HFF-Myc (cell line): ENCODE results near the gene CLP1.
"Not testable (repeated sequence)": the region's sequence is repeated elsewhere in the genome, so short reads cannot be mapped to it uniquely, and the experiment has no call there.

ENCODE experiments used
- DNase-seq: peaks from one replicate; pipeline ENCODE4 v3.0.0-alpha.2; 2011; ENCODE audit warnings: low read depth; ENCODE audit errors: extremely low read depth
- H3K4me3 ChIP-seq: replicated peaks from 2 replicates; pipeline ENCODE4 v1.5.1; 2011; ENCODE audit warnings: low read depth, mild to moderate bottlenecking, control low read depth, low read length
- CTCF ChIP-seq: IDR thresholded peaks from 2 replicates; pipeline ENCODE4 v1.5.1; 2012; ENCODE audit warnings: mild to moderate bottlenecking, low read depth, low read length, control low read depth; ENCODE audit errors: missing control alignments

The CLP1 gene

GRCh38 chr11:57698843-57699365 is 41.3 kb downstream of the CLP1 start:
- DNase-seq = no peak
- no peak for TF ChIP-seq CTCF
- no peak overlapping the region for H3K4me3 ChIP-seq

- TF ChIP-seq CTCF = no peak
- no peak overlapping the region for H3K4me3 ChIP-seq
- no peak for DNase-seq
These were observed 42.3 kb downstream of the CLP1 start for GRCh38 chr11:57699813-57700212.

DNA sequence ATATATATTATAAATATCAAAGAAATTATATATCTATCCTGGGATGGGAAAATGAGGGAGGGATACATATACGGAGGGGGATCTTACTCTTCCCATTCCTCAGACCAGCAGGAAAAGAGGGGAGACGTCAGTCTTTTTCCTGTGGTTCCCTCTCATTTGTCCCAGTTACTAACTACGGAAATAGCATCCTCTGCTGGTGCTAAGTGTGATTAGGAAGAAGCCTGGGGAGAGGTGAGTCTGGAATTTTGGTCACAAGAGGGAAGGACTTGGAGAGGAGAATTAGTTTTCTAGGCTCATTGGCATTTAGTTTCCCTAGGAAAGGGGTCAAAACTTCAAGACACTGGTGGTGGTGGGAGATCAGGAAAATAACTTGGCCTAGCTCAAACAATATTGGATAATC is 42.9 kb downstream of the CLP1 start:
- DNase-seq = no peak
- no peak overlapping the region for H3K4me3 ChIP-seq
- TF ChIP-seq CTCF = no peak

- no peak for DNase-seq
- TF ChIP-seq CTCF = no peak
- H3K4me3 ChIP-seq = no peak overlapping the region
These were observed 45.8 kb downstream of the CLP1 start for GRCh38 chr11:57703341-57703740.

- no peak overlapping the region for H3K4me3 ChIP-seq
- DNase-seq = no peak
- TF ChIP-seq CTCF = no peak
These were observed 47.4 kb downstream of the CLP1 start for GRCh38 chr11:57704932-57705331.

GRCh38 chr11:57705432-57705831 is 47.9 kb downstream of the CLP1 start:
- not testable (repeated sequence) for DNase-seq, H3K4me3 ChIP-seq

DNA sequence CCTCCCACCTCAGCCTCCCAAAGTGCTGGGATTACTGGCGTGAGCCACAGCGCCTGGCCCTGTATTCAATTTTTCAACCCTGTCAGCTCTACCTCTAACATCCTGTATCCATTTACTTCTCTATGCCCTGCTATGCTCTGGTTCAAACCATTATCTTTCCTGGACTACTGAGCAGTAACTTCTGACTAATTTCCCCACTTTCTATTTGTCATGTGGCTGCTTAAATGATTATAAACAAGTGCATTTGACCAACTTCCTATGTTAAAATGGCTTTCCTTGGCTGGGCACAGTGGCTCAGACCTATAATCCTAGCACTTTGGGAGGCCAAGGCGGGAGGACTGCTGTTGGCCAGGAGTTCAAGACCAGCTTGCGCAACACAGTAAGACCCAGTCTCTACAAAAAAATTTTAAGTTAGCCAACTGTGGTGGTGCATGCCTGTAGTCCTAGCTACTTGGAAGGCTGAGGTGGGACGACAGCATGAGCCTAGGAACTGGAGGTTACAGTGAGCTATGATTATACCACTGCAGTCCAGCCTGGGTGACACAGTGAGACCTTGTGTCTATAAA is 52.3 kb downstream of the CLP1 start:
- H3K4me3 ChIP-seq = no peak overlapping the region
- DNase-seq = no peak
- no peak for TF ChIP-seq CTCF
